NT2/D1 (cell line): Measurements from ENCODE around the gene ALPI.
"Not testable (repeated sequence)": the region's sequence is repeated elsewhere in the genome, so short reads cannot be mapped to it uniquely, and the experiment has no call there.

ENCODE experiments used
- DNase-seq: peaks from one replicate; pipeline ENCODE4 v3.0.0-alpha.2; 2011; ENCODE audit warnings: low read depth, low spot score
- H3K27me3 ChIP-seq: 2 replicates; pipeline ENCODE4 v1.6.0; 2011; ENCODE audit warnings: mild to moderate bottlenecking; ENCODE audit not compliant: insufficient read length, insufficient read depth
- H3K36me3 ChIP-seq: 2 replicates; pipeline ENCODE4 v1.6.1; 2011; ENCODE audit warnings: mild to moderate bottlenecking, low read length, mixed read lengths; ENCODE audit not compliant: insufficient read depth, insufficient read length
- H3K4me1 ChIP-seq: 2 replicates; pipeline ENCODE4 v1.5.1; 2011; ENCODE audit not compliant: insufficient read depth, insufficient read length
- H3K4me3 ChIP-seq: 2 replicates; pipeline ENCODE4 v1.5.1; 2011; ENCODE audit warnings: low read depth; ENCODE audit not compliant: insufficient read length
- H3K9ac ChIP-seq: 2 replicates; pipeline ENCODE4 v1.6.0; 2011; ENCODE audit warnings: low read depth; ENCODE audit not compliant: insufficient read length
- H3K9me3 ChIP-seq: 2 replicates; pipeline ENCODE4 v1.5.1; 2011; ENCODE audit warnings: mild to moderate bottlenecking, low read length; ENCODE audit not compliant: insufficient read depth
- SUZ12 ChIP-seq: IDR thresholded peaks from 2 replicates; pipeline ENCODE4 v1.6.1; 2011; ENCODE audit not compliant: insufficient read length, insufficient read depth; ENCODE audit errors: extremely low read depth
- YY1 ChIP-seq: IDR thresholded peaks from 2 replicates; pipeline ENCODE4 v1.6.1; 2011; ENCODE audit not compliant: insufficient read length, insufficient read depth
- ZNF274 ChIP-seq: IDR thresholded peaks from 2 replicates; pipeline ENCODE4 v1.6.1; 2011; ENCODE audit warnings: mild to moderate bottlenecking, low read depth, low read length

The ALPI gene

DNA sequence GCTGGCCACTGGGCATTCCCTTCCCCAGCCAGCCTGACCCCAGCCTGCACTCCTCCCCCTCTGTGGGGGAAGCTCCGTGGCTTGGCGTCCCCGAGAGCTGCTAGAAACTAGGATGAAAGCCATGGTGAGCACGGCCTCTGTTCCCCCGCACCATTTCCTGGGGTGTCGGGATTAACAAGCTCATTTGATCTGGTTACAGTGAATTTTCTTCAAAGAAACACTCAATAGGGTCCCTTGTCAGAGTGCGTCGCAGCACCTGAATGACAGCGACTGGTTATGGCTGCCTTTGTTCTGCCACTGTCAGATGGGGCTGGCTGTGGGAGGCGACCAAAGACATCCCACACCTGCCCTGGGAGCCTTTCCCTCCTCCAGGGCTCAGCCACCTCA lies 7.7 kb upstream of the ALPI start:
- Histone ChIP-seq H3K4me3 (no peak overlapping the region), H3K4me1 (peaks cover 14% of the 10 kb centered on the region), H3K36me3 (no peaks in the 10 kb centered on the region), H3K27me3 (peaks cover 4% of the 10 kb centered on the region), H3K9ac (peak overlapping the region; percentile 52), H3K9me3 (no peaks in the 10 kb centered on the region)
- no peak for DNase-seq
- TF ChIP-seq YY1 (no peak), SUZ12 (no peak), ZNF274 (no peak)

DNA sequence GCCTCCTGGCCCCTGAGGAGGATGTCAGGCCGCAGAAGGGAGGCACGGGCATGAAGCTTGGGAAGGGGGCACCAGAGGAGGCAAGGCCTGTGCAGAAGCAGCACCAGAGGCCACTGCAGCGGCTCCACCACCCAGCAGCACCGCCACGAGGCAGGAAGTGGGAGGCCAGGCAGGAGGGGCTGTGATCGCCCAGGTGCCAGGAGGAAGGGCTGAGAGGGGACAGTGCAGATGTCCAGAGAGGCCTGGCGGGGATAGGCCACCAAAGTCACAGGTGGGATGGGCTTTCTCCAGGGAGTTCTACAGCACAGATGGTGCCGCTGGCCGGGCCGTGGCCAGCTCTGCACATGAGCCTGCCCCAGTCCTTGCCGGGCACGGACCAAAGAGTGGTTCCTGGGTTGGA lies 6.0 kb upstream of the ALPI start:
- no peak overlapping the region for H3K4me3 ChIP-seq
- H3K4me1 ChIP-seq, result peaks cover 5% of the 10 kb centered on the region
- DNase-seq, result no peak
- no peak overlapping the region for H3K9ac ChIP-seq
- H3K9me3 ChIP-seq, result no peaks in the 10 kb centered on the region
- TF ChIP-seq YY1, result no peak
- no peak for TF ChIP-seq SUZ12
- no peak for TF ChIP-seq ZNF274
- peaks cover 4% of the 10 kb centered on the region for H3K27me3 ChIP-seq
- no peaks in the 10 kb centered on the region for H3K36me3 ChIP-seq

DNA sequence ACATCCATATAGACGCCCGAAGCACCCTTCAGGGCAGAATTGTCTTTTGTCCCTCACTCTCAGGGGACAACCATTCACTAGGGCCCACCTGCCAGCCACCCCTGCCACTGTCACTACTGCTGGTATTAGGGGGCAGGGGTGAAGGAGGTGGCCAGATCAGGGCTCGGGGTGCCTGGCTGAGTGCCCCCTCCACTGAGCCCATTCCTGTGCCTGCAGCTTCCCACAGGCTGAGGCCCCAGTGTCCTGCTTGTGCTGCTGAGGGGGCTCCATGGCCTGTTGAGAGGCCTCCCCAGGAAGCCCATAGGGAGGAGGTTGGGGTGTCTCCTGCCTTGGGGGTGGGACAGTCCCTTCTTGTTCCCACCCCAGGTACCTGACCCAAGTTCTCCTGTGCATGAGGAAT lies 4.3 kb upstream of the ALPI start:
- not testable (repeated sequence) for H3K27me3 ChIP-seq, H3K36me3 ChIP-seq, DNase-seq, H3K4me3 ChIP-seq, H3K9ac ChIP-seq, H3K4me1 ChIP-seq, H3K9me3 ChIP-seq

DNA sequence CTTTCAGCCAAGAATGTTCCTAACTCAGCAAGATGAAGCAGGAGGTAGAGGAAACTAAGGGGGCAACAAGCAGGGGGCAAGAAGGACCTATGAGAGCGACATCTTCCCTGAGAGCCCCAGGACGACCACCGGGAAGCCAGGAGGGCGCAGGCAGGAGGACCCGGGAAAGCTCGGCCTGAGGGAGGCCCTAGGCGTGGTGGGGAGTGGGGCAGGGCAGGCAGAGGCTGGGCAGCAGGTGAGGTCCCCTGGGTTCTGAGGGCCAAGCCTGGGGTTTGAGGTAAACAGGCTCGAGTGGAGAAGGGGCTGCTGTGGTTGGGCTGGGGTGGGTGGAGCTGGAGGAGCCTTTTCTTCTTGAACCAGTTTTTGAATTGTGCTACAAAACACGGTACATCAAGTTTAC lies 1.3 kb upstream of the ALPI start:
- Histone ChIP-seq H3K36me3 (no peaks in the 10 kb centered on the region), H3K9me3 (no peaks in the 10 kb centered on the region), H3K4me3 (no peak overlapping the region), H3K9ac (no peak overlapping the region), H3K4me1 (peaks cover 5% of the 10 kb centered on the region), H3K27me3 (no peaks in the 10 kb centered on the region)
- DNase-seq, result no peak
- no peak for TF ChIP-seq SUZ12

DNA sequence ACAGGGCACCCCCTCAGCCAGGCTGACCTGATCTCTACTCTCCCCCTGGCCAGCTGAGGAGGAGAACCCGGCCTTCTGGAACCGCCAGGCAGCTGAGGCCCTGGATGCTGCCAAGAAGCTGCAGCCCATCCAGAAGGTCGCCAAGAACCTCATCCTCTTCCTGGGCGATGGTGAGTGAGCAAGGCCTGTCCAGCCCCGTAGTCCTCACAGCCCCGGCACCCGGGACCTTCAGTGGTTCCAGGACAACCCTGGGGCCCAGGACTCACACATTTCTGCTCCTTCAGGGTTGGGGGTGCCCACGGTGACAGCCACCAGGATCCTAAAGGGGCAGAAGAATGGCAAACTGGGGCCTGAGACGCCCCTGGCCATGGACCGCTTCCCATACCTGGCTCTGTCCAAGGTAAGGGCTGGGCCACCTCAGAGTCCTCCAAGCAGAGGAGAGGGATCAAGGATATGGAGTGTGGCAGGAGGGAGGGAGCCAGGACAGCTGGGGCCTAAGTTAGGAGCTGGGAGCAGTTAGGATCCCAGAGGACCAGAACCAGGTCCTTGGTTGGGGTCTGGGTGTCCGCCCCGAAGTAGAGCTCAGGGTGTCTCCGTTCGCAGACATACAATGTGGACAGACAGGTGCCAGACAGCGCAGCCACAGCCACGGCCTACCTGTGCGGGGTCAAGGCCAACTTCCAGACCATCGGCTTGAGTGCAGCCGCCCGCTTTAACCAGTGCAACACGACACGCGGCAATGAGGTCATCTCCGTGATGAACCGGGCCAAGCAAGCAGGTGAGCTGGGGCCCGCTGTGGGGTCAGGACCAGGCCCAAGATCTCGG lies 555 bp downstream of the ALPI start:
- DNase-seq, result no peak
- no peak overlapping the region for H3K9ac ChIP-seq
- H3K4me3 ChIP-seq, result no peak overlapping the region
- peaks cover 5% of the 10 kb centered on the region for H3K4me1 ChIP-seq
- no peaks in the 10 kb centered on the region for H3K27me3 ChIP-seq
- no peaks in the 10 kb centered on the region for H3K9me3 ChIP-seq
- TF ChIP-seq SUZ12, result no peak
- TF ChIP-seq YY1, result no peak
- no peak for TF ChIP-seq ZNF274
- no peaks in the 10 kb centered on the region for H3K36me3 ChIP-seq

DNA sequence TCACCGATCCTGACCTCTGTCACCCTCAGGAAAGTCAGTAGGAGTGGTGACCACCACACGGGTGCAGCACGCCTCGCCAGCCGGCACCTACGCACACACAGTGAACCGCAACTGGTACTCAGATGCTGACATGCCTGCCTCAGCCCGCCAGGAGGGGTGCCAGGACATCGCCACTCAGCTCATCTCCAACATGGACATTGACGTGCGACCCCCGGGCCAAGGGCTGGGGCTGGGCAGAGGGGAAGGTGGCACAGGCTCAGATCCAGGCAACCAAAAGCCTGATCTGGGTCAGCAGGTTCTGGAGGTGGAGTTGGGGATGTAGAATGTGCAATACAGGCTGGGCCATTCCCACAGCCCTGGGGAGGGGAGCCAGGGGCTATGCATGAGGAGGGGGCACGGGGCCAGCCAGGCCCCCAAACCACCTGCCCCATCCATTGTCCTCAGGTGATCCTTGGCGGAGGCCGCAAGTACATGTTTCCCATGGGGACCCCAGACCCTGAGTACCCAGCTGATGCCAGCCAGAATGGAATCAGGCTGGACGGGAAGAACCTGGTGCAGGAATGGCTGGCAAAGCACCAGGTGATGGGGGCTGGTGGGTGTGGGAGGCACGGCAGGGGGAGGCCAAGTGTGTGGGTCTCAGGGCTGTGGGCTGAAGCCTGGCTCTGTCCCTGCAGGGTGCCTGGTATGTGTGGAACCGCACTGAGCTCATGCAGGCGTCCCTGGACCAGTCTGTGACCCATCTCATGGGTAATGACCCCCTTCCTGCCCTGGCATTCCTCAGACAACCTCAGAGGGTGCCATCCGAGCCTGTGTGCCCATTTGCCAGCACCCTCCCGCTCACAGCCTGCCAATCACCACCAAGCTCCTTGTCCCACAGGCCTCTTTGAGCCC lies 1.4 kb downstream of the ALPI start:
- Histone ChIP-seq H3K9me3 (no peaks in the 10 kb centered on the region), H3K4me3 (no peak overlapping the region), H3K4me1 (peaks cover 5% of the 10 kb centered on the region), H3K9ac (no peak overlapping the region), H3K36me3 (no peaks in the 10 kb centered on the region), H3K27me3 (no peaks in the 10 kb centered on the region)
- TF ChIP-seq SUZ12 (no peak), YY1 (no peak), ZNF274 (no peak)
- no peak for DNase-seq

DNA sequence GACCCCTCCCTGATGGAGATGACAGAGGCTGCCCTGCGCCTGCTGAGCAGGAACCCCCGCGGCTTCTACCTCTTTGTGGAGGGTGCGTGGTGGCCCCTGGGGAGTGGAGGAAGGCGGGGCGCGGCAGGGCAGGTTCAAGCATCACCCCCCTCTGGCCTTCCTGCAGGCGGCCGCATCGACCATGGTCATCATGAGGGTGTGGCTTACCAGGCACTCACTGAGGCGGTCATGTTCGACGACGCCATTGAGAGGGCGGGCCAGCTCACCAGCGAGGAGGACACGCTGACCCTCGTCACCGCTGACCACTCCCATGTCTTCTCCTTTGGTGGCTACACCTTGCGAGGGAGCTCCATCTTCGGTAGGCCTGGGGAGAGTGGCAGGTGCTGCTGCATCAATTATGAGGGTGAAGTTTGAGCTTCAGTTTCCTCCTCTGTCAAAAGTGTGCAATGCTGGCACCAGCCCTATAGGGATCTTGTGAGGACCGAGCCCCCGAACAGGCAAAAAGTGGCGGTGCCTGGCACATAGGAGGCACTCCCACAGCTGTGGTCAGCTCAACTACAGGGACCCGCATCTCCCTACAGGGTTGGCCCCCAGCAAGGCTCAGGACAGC lies 2.2 kb downstream of the ALPI start:
- no peaks in the 10 kb centered on the region for H3K9me3 ChIP-seq
- no peak overlapping the region for H3K9ac ChIP-seq
- H3K36me3 ChIP-seq, result no peaks in the 10 kb centered on the region
- TF ChIP-seq YY1 (no peak), ZNF274 (no peak), SUZ12 (no peak)
- no peaks in the 10 kb centered on the region for H3K27me3 ChIP-seq
- DNase-seq, result no peak
- H3K4me1 ChIP-seq, result peaks cover 5% of the 10 kb centered on the region
- no peak overlapping the region for H3K4me3 ChIP-seq
